Stimulated activated CD8-positive, alpha-beta memory T cell treated with anti-CD3 and anti-CD28 coated beads, Interleukin-2, amount 100 ng/mL, for 1 hour (primary cell): ENCODE results near the gene BPIFB3.
"Not testable (repeated sequence)": the region's sequence is repeated elsewhere in the genome, so short reads cannot be mapped to it uniquely, and the experiment has no call there.

Experiments
- DNase-seq, 2 donors: peaks; one replicate each; pipeline ENCODE4 v3.0.0-alpha.2; 2020; ENCODE audit warnings: low read depth in 2 of 2

Gene BPIFB3

DNA sequence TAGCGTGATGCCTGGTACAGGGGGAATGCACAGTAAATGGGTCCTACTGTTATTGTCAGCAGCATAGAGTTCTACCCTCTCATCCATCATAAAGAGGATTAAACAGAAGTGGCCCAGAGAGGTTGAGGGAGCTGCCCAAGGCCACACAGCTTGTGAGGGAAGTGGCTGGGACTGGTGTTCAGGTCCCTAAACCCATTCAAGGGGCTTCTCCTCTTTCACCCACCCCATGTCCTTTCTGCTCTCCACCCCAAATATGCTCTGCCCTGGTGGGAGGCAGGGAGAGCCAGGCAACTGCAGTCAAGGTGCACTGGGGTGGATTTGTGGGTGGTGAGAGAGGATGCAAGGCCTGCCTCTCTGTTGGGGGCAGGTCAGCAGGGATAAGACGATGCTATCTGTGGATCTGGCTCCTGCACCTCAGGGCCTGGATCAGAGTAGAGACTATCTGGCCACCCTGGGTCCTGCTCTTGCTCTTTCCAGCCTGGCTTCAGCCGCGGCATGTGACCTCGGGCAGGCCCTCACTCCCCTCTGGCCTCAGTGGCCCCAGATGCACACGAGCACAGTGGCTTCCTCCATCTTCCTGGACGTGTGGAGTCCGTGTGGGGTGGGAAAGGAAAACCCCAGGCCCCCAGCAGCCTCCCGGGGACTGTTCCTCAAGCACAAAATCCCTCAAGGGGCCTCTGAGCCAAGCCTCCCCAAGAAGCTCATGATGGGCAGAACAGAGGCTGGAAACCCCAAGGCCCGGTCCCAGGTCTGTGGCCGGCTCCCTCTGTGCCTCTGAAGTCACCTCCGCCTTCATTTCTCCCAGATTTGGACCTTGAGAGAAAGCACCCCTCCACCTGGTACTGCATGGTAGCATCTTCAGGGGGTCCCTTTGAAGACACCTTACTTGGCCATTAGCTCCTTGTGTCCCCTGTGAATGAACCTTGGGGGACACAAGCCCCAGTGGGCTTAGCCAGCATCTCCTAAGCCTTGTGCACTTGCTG, 25.6 kb upstream of the BPIFB3 start:
- DNase-seq, result no peak

DNA sequence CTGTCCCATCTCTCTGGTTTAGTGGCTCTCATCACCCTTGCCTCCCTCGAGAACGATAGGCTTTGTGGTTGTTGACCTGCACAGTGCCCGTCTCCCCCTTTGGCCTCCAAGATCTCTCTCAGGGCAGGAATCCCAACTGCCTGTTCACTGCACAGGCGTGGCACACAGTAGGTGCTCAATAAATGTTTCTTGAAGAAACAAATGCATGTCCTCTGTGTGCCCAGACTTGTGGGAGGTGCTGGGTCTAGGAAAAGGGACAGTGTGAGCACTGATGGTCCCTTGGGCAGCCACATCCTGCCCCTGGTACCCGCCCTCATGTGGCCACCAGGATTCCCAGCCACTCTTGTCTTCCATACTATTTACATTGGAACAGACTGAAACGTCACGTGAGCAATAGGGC, 24.8 kb upstream of the BPIFB3 start:
- DNase-seq, result no peak

DNA sequence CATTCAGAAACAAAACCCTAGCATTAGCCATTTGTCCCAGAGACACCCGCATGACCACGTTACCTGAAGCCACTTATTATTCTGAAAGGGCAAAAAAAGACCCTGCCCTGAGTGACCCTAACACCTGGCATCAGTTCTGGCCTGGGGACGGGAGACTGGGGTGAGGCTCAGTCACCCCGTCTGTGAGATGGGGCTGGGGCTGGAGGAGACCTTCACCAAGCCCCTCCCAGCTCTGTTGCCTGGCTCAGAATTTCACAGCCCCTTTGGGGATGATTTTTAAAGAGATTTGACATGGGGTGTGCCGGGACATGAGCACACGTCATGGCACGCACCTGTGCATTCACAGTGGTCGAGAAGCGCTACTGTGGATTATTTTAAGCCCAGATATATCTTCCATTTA, 23.6 kb upstream of the BPIFB3 start:
- DNase-seq, result no peak

DNA sequence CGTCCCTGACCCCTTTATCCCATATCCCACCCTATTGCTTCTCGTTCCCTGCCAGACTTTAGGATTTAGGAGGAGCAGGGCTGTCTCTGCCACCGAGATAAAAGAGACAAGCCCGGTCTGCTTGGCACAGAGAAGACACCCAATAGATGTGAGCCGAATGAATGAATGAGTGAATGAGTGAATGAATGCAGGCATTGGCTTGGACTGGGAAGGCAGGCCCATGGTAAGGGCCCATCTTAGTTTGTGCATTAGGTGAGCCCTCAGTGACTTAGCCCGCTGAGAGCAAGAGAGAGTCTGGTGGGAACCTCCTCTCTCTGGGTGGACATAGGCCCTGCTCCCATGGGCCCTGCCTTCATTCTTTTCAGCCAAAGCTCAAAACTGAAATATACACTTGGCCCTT, 23.1 kb upstream of the BPIFB3 start:
- DNase-seq, result no peak

DNA sequence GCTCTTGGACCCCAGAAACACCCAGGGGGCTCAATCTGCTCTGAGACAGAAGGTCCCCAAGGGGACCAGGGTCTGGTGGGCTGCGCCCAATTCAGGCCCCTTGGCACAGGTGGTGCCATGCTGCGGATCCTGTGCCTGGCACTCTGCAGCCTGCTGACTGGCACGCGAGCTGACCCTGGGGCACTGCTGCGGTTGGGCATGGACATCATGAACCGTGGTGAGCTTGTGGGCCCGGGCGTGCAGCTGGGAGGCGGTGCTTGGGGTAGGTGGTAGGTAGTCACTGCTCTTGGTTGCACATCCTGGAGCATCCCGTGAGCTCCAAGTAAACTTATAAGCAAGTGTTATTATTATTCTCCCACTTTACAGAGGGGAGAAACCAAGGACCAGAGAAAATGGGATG, 22.2 kb upstream of the BPIFB3 start, which contains the start of gene BPIFB6:
BPIFB6 (plus strand) TSS at position 118 of the 400 bp plus-strand sequence; CDS start at position 118, 0 bp downstream.
- DNase-seq, result no peak

DNA sequence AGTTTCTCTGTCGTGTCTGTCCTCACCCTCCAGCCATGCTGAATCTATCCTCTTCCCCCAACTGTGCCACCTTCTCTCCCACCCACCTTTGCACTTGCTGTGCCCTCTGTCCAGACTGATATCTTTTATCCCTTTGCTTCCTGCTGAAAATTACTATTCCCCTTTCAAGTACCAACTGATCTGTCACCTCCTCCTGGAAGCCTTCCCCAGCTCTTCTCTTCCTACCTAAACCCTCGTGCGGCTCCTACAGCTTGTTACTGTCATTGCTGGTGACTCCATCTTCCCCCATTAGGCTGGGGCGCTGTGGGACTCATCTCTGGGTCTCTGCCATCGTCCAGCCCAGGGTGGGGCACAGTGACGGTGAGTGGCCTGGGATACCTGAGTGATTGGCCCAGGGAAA, 21.1 kb upstream of the BPIFB3 start:
- DNase-seq, result no peak

DNA sequence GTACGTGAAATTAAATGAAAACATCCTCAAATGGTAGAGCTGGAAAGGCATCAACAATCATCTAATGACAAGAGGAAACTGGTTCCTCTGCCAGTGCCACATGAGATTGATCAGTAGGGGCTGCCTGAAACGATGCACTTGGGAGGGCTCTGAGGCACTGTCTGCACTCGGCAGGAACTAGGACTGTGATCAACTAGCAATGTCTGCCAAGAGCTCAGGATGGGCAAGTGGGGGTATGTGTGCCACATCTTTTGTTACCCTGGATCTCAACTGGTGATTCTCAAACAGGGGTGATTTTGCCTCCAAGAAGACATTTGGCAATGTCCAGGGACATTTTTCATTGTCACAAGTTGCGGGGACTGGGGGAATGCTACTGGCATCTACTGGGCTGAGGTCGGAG, 20.3 kb upstream of the BPIFB3 start:
- no peak for DNase-seq

DNA sequence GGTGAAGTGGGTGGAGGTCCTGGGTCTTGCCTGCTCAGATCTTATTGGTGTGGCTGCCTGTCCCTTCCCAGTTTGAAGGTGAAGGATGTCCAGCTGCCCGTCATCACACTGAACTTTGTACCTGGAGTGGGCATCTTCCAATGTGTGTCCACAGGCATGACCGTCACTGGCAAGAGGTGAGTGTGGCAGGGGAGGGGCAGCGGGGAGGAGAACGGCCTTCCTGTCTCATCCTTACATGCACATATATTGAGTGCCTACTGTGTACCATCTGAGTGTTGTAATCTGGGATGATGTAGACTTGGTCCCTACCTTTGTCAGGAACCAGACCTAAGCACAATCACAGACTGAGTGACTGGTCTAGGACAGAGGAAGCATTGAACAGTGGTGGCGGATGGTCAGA, 19.6 kb upstream of the BPIFB3 start:
- no peak for DNase-seq

DNA sequence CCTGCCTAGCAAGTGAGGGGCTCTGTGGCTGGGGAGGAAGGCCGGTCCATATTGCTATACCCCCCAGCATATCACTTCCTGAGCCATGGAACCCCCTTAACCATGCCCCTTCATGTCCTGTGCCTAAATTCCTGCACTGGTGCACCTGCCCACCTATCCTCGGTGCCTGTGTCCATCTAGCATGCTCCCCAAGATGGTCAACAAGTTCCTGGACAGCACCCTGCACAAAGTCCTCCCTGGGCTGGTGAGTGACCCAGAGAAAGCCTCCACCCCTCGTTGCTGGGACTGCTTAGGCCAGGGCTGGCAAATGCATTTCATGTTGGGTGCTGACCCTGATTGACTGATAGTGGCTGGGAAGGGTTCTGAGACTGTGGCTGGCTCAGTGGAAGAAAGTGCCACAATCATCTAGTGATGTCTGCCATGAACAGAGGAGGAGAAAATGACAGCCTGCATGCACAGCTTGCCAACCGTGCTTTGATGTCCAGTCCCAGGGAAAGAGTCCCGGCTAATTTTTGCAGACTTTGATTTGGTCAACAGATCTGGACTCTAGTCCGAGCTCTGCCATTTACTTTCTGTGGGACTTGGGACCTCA, 18.7 kb upstream of the BPIFB3 start:
- DNase-seq, result no peak

DNA sequence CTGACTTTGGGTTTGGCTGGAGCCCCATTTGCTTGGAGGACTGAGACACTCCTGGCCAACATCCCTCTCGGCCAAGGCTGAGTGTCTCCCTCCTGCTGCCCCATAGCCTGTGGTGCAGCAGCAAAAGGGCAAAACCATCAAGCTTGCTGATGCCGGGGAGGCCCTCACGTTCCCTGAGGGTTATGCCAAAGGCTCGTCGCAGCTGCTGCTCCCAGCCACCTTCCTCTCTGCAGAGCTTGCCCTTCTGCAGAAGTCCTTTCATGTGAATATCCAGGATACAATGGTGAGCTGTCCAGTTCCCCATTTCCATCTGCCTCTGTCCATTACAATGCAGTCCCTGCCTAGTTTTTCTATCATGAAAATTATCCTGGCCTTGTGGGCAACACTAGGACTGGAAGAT, 16.2 kb upstream of the BPIFB3 start:
- no peak for DNase-seq

DNA sequence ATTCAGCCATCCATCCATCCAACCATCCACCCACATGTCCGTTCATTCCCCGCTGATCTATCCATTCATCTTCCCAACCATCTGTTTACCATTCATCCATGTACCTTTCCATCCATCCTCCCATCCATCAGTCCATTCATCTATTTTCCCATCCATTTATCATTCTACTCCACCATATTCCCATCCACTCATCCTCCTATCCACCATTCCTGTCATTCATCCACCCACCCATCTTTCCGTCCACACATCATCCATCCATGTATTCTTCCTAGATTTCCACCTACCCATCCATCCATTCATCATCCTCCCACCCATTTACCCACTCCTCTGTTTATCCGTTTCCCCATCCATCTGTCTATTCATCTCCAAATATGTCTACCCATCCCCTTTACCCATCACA, 15.5 kb upstream of the BPIFB3 start:
- no peak for DNase-seq

DNA sequence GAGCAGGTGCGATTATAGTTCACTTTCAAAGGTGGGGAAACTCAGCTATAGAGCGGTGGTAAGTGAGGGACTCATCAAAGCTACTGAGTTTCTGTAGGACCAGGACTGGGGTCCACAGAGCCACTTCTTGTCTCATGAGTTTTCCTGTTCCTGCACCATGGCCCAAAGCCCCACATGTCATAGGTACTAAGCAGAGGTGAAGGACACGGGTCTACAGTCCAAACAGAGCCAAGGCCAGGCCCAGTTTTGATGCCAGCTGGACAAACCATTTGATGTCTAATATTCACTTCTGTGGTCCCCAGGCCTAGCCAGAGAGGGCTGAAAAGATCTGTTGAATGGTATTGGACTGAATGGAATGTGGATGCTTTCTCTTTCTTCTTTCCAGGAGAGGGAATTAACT, 11.3 kb upstream of the BPIFB3 start:
- DNase-seq, result no peak

DNA sequence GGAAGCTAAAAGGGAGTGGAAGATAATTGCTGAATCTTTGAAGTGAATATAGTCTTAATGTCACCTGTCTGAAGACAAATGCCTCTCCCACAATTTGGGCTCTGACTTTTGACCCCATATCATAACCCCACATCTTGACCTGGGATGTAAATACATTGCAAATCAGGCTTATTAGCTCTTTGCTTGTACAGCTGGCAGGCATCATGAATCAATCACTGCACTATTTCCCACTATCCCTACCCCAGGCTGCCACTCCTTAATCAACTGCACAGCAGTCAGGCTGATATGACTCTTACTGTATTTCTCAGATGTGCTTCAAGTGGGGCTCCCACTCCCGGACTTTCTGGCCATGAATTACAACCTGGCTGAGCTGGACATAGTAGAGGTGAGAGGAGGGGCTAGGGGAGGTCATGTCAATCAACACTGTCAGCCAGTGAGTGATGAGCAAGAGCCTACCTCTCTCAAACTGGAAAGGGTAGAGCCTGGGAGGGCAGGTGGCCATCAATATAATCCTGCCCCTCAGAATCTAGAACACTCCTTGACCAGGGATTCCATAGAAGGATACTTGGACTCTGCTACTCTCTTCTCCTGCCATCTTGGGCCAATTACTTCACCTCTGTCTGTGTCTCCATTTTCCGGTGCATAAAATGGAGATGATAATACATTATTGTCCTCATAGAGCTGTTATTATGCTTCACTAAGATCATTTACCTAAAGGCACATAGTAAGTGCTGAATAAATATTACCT, 10.5 kb upstream of the BPIFB3 start:
- DNase-seq, result no peak

DNA sequence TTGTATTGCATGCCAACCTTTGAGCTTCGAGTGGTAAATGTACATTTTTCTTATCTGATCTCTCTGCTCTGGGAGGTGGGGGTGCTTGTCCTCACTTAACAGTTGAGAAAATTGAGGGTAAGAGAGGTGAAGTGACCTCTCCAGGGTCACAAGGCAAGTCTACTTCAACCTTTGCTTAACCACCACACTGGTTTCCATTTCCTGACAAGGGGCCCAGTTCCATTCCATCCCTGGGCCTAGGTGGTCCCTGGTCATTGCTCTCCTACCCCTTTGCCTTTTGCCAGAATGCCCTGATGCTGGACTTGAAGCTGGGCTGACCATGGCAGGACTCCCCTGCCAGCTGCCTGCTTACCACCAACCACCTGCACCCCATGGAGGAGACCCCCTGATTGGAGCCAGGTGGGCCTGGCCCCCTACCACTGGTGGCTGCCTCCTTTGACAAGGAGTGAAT, 9.9 kb upstream of the BPIFB3 start:
- no peak for DNase-seq

DNA sequence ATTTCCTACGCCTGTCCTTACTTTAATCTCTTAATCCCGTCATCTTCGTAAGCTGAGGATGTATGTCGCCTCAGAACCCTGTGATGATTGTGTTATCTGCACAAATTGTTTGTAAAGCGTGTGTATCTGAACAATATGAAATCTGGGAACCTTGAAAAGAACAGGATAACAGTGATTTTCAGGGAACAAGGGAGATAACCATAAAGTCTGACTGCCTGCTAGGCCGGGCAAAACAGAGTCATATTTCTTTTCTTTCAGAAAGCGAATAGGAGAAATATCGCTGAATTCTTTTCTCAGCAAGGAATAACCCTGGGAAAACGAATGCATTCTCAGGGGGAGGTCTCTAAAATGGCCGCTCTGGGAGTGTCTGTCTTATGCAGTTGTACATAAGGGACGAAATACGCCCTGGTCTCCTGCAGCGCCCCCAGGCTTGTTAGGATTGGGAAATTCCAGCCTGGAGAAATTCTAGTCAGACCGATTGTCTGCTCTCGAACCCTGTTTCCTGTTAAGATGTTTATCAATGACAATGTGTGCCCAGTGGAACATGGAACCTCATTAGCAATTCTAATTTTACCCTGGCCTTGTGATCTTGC, 8.5 kb upstream of the BPIFB3 start:
- not testable (repeated sequence) for DNase-seq

DNA sequence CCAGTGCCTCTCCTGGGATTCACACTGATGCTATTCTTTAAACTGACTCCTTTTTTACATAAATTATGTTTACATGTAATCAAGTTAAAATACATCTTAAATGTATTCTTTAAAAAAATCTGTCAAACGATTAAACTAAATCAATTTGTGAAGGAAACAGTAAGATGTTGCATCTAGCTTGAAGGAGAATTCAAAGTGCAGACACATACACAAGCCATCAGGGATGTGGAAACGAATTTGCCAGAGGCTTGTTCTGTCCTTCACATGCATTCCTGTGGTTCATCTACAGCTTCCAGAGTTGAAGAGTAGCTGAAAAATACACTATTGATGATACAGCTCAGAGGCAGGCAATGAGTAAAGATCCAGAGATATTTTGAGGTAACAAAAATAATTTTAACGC, 7.3 kb upstream of the BPIFB3 start:
- no peak for DNase-seq

DNA sequence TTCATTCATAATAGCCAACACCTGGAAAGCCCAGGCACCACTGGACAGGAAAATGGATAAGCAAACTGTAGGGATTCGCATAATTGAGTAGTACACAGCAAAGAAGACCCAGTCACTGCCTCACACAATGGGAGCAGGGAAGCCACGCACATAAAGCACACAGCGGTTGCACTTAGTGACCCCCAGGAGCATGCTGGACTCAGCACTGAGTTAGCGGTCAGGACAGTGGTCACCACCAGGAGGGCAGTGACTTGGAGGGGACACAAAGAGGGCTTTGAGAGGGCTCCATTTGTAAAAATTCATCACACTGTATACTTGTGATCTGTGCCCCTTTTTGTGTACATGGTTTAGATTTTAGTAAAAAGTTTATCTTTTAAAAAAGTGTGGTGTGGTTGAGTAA, 2.4 kb upstream of the BPIFB3 start:
- DNase-seq, result no peak

DNA sequence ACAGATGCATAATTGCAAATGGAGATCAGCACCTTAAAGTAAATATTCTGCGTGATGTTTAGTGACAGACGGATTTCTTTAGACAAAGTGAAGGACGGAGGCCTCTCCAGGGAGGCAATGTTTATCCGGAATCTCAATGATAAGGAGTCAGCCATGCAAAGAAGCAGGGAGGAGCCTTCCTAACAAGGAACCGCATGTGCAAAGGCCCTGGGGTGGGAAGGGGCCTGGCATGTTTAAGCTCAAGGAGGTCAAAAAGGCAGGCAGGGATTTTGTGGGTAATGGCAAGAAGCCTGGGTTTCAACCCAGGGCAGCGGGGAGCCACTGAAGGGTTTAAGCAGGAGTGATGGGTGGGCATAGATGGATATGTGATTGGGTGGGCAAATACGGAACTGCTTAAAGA, 678 bp downstream of the BPIFB3 start:
- no peak for DNase-seq

DNA sequence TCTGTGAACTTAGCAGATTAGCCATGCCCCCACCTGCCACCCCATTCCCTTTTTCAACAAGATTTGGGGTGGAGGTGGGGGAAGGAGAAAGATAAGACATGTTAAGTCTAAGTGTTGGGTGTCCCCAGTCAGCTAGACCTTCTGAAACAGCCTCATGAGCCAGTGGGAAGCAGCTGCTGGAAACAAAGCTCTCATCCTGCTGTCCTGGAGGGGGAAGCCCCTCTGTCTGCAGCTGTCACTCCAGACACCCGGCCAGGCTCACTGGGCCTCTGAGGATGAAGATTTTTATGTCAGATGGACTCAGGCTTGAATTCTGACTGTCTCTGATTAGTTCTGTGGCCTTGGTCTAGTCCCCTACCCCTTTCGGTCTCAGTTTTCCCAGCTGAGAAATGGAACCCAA, 1.1 kb downstream of the BPIFB3 start:
- DNase-seq, result no peak

DNA sequence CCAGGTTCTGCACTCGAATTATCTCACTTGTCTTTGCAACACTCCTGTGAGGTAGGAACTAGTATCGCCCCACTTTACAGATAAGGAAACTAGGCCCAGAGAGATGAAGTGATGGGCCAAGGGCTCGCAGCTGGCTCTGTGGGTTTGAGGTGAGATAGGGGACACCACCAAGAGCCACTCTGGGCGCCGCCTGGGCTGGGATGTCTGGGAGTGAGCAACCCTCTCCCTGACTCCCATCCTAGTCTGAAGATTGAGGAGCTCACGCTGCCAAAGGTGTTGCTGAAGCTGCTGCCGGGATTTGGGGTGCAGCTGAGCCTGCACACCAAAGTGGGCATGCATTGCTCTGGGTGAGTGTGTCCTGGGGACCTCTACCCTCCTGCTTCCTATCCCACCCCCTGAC, 5.4 kb downstream of the BPIFB3 start:
- no peak for DNase-seq

DNA sequence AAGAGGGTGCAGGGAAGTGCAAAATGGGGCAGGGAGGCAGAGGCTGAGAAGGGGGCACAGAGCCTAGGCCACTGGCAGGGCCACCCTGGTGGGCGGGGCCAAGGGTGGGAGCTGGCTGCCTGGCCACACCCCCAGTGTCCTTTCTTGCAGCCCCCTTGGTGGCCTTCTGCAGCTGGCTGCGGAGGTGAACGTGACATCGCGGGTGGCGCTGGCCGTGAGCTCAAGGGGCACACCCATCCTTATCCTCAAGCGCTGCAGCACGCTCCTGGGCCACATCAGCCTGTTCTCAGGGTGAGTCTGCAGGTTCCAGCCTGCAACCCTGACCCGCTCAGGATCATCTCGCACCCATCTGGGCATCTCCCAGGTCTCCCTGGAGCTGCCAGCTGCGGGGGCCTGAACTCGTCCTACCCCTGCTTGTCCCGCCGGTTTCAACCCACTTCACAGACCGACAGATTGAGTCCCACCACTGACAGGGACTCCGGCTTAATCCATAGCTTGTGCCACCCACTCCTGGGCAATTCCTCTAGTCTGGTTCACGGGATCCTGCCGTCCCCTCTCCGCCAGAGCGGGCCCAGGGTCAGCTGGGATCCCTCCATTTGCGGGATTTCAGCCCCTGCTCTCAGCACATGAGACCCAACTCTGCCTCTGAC, 6.2 kb downstream of the BPIFB3 start:
- no peak for DNase-seq

DNA sequence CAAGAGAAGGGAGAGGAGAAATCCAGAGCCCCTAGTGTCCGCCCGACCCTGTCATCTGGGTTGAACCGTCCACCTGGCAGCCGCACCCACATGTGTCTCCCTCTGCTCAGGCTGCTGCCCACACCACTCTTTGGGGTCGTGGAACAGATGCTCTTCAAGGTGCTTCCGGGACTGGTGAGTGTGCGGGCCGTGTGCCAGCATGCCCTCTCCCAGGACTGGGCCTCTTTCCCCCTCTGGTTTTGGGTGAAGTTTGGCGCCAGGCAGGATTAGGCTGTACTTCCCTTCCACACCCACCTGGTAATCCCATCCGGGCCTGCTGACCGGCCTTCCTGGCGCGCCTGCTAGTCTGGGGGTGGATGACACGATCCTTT, 7.9 kb downstream of the BPIFB3 start:
- DNase-seq, result no peak
